WERI-Rb-1 (cell line): ENCODE measurements around the gene MS4A15.

Experiments
- DNase-seq: peaks from one replicate; pipeline ENCODE4 v3.0.0-alpha.2; 2020
- H3K27ac ChIP-seq: fragments of 250-450 bp; sonication (Bioruptor Pico); 2 replicates; pipeline ENCODE4 v1.5.1; 2020; ENCODE audit warnings: mild to moderate bottlenecking, moderate library complexity
- H3K27me3 ChIP-seq: fragments of 250-450 bp; sonication (Bioruptor Pico); 2 replicates; pipeline ENCODE4 v1.5.1; 2021; ENCODE audit warnings: mild to moderate bottlenecking, low read depth, moderate library complexity; ENCODE audit not compliant: insufficient read depth, severe bottlenecking
- H3K36me3 ChIP-seq: fragments of 250-450 bp; sonication (Bioruptor Pico); 2 replicates; pipeline ENCODE4 v1.5.1; 2020; ENCODE audit warnings: mild to moderate bottlenecking, moderate library complexity
- H3K4me3 ChIP-seq: 2 replicates; pipeline ENCODE4 v1.5.1; 2011; ENCODE audit warnings: low read depth, mild to moderate bottlenecking, control low read depth, low read length
- H3K9me3 ChIP-seq: fragments of 250-450 bp; sonication (Bioruptor Pico); 2 replicates; pipeline ENCODE4 v1.5.1; 2021; ENCODE audit warnings: mild to moderate bottlenecking, moderate library complexity; ENCODE audit not compliant: severe bottlenecking
- TF ChIP-seq, protein P1 (sequence below): IDR thresholded peaks from 2 replicates; pipeline ENCODE4 v1.5.1; 2011; ENCODE audit warnings: low read depth, mild to moderate bottlenecking, control low read depth, inconsistent platforms, low read length

Gene MS4A15

DNA sequence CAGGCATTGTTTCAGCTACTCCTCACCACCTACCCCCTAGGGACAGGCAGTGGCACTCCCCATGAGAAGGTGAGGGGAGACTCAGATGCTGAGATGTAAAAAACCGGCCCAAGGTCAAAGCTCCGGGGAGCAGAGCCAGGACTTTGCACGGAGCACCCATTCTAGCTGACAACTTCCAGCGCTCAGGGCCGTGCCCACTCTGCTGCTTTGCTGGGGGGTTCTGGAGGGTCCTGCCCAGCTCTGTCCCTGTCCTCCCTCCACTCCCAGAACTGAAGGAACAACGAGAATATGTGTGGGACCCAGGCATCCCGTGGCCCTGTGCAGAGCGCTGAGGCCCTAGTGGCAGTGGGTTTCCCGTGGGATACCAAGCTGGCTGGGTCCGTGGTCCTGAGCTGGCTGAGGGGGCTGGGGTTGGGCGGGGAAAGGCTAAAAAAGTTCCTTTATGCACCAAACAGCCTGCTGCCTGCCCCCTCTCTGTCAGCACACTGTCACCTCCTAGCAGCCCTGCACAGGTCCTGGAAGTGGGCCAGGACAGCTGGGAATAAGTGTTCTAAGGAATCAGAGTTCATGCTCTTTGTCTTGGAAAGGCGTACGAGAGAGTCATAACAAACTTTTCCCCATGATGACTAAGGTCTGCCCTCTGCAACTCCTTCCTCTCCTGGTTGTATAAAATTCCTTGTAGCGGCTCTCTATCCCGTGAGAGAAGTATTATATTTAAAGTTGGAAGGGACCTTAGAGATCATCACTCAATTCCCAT, 30.3 kb downstream of the MS4A15 start:
- TF ChIP-seq, protein P1, sequence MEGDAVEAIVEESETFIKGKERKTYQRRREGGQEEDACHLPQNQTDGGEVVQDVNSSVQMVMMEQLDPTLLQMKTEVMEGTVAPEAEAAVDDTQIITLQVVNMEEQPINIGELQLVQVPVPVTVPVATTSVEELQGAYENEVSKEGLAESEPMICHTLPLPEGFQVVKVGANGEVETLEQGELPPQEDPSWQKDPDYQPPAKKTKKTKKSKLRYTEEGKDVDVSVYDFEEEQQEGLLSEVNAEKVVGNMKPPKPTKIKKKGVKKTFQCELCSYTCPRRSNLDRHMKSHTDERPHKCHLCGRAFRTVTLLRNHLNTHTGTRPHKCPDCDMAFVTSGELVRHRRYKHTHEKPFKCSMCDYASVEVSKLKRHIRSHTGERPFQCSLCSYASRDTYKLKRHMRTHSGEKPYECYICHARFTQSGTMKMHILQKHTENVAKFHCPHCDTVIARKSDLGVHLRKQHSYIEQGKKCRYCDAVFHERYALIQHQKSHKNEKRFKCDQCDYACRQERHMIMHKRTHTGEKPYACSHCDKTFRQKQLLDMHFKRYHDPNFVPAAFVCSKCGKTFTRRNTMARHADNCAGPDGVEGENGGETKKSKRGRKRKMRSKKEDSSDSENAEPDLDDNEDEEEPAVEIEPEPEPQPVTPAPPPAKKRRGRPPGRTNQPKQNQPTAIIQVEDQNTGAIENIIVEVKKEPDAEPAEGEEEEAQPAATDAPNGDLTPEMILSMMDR, result no peak
- DNase-seq, result no peak
- H3K27ac ChIP-seq, result no peak overlapping the region
- peaks cover 11% of the 10 kb centered on the region for H3K9me3 ChIP-seq
- H3K36me3 ChIP-seq, result no peaks in the 10 kb centered on the region
- no peaks in the 10 kb centered on the region for H3K27me3 ChIP-seq
- H3K4me3 ChIP-seq, result no peak overlapping the region

DNA sequence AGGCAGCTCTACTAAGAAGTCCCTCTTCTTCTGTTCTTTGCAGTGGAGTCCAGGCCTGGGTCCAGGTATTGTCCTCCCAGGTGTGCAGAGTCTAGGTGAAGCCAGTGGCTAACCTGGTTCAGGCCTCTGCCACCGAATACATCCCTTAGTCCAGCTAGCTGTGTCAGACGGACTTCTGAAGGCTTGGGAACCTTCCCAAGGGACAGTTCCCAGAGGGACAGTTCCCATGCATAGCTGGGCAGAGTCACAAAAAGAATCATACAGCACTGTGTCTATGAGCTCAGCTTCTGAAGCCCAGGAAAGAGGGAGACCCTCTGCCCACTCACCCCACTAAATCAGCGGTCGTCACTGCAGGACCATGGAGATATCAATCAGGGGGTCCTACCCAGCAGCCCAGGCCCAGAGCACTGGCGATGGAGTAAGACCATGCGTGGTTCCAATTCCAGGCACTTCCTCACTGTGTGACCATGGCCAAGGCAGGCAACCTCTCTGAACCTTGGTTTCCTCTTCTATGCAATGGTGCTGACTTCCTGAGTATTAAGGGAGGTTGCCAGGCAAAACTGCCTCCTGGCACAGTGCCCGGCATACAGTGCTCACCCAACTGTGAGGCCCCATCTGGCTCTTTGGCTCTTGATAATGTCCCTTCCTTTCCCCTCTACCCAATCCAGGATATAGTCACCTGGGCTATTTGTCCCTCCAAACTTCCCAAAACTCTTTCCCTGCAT, 31.9 kb downstream of the MS4A15 start:
- Histone ChIP-seq H3K4me3 (no peak overlapping the region), H3K9me3 (peaks cover 13% of the 10 kb centered on the region), H3K27ac (no peak overlapping the region), H3K36me3 (no peaks in the 10 kb centered on the region), H3K27me3 (no peaks in the 10 kb centered on the region)
- TF ChIP-seq, protein P1, result no peak
- DNase-seq, result no peak

DNA sequence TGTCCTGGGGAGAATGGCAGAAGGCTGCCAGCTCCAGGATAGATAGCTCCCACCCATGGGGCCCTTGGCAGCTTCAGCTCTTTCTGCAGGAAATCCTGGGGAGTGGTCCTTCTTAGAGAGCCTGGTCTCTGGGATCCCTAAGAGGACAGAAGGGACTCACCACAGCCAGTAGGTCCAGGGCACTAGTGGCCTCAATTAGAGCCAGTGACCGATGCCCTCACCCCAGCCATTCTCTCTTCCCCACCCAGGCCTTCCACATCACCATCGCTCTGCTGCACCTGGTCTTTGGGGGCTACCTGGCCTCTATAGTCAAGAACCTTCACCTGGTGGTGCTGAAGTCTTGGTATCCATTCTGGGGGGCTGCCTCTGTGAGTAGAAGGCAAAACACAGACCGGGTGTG, 34.1 kb downstream of the MS4A15 start:
- no peak for DNase-seq
- H3K36me3 ChIP-seq, result no peaks in the 10 kb centered on the region
- H3K27me3 ChIP-seq, result no peaks in the 10 kb centered on the region
- TF ChIP-seq, protein P1, result no peak
- H3K4me3 ChIP-seq, result no peak overlapping the region
- H3K27ac ChIP-seq, result no peak overlapping the region
- peaks cover 13% of the 10 kb centered on the region for H3K9me3 ChIP-seq

DNA sequence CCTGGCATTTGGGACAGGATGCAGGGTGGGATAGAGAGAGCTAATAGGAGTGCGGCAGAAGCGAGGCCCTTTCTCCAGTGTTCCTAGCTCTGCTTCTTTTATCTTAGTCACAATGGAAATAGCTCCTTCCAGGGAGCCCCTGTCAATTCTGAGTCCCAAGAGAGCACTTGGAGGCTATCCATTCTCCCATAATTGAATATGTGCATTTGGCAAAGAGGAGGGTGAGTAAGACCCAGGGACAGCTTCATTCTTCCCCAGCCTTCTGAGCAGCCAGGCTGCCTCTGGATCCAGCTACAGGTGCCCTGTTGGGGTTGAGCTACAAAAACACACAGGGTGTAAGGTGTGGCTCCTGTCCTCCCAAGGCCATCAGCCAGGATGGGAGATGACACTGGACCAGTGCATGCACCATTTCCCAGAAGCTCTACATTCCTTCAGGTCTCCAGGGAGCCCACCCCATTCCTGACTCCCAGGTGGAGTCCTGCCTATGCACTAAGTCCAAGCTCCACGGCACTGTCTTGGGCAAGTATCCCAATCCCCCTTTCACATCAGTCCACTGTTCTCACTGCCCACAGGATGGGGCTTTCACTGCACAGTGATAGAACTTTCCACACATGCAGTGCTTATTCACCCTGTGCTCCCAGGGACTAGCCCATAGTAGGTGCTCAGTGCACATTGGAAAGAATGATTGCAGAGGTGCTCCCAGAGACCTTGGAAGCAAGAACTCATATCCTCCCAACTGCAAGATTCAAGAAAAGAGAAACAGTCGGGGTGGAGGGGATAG, 34.7 kb downstream of the MS4A15 start:
- no peak overlapping the region for H3K27ac ChIP-seq
- H3K9me3 ChIP-seq, result peaks cover 13% of the 10 kb centered on the region
- no peak for DNase-seq
- TF ChIP-seq, protein P1, result no peak
- no peaks in the 10 kb centered on the region for H3K36me3 ChIP-seq
- H3K27me3 ChIP-seq, result no peaks in the 10 kb centered on the region
- H3K4me3 ChIP-seq, result no peak overlapping the region

DNA sequence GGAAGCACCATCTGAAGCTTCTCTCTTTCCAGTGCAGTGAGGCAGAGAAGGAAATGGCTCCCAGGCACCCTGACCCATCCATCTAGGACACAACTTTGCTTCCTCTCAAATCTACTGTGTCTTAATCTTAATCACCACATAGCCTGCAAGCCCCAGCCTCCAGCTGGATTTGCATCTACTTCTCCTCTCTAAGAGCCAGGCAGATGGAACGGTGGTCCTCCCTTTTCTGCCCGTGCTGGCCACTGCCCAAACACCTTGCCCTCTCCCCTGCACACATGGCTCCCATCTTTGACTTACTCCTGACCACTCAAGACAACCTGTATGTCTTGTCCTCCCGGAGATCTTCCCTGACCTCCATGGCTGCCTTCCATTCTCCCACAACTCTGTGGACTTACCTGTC, 35.9 kb downstream of the MS4A15 start:
- no peak for DNase-seq
- no peaks in the 10 kb centered on the region for H3K27me3 ChIP-seq
- no peak overlapping the region for H3K4me3 ChIP-seq
- no peak overlapping the region for H3K27ac ChIP-seq
- no peaks in the 10 kb centered on the region for H3K36me3 ChIP-seq
- peaks cover 19% of the 10 kb centered on the region for H3K9me3 ChIP-seq
- TF ChIP-seq, protein P1, result no peak
